Measurements from ENCODE around the gene ZFC3H1. TPM values are rescaled to one million over a fixed set of nuclear protein-coding genes. Genes with fewer than 3 reads are reported as not detected.

Gene ZFC3H1
- total RNA-seq, 6 donors from 2014 or later, result 35.9 to 225 (median 74.1) TPM

- no peak for ATAC-seq (ENCODE audit: low FRiP score in 2 of 2)
- Histone ChIP-seq H3K27ac (no peak overlapping the region), H3K4me3 (no peak overlapping the region), H3K27me3 (no peaks in the 10 kb centered on the region), H3K9me3 (no peaks in the 10 kb centered on the region), H3K4me1 (no peaks in the 10 kb centered on the region), H3K36me3 (no peaks in the 10 kb centered on the region)
- 45 to 57% methylated on average over 1 of the region's 1 CpG for WGBS, 2 donors
- TF ChIP-seq POLR2A (IDR thresholded peaks at IDR 0.05) (no peak), CTCF (IDR thresholded peaks at IDR 0.05) (no peak), EP300 (IDR thresholded peaks at IDR 0.05) (no peak), POLR2AphosphoS5 (IDR thresholded peaks at IDR 0.05) (no peak)
- no peak for DNase-seq
Measured at GRCh38 chr12:71565535-71565934, 98.1 kb downstream of the ZFC3H1 start.

- DNase-seq (no peak), ATAC-seq (ENCODE audit: low FRiP score in 2 of 2) (no peak)
- Histone ChIP-seq H3K27me3 (no peaks in the 10 kb centered on the region), H3K9me3 (no peaks in the 10 kb centered on the region), H3K4me1 (no peaks in the 10 kb centered on the region), H3K36me3 (no peaks in the 10 kb centered on the region), H3K27ac (no peak overlapping the region), H3K4me3 (no peak overlapping the region)
- no peak for TF ChIP-seq POLR2A (IDR thresholded peaks at IDR 0.05)
- TF ChIP-seq CTCF (IDR thresholded peaks at IDR 0.05), result no peak
- no peak for TF ChIP-seq EP300 (IDR thresholded peaks at IDR 0.05)
- no peak for TF ChIP-seq POLR2AphosphoS5 (IDR thresholded peaks at IDR 0.05)
- WGBS, 2 donors, result 78 to 80% methylated on average over 11 of the region's 11 CpGs
Measured at GRCh38 chr12:71562676-71563595, 100.7 kb downstream of the ZFC3H1 start.

Small RNA genes lying within 50 kb of the gene (small RNA-seq; reads per million reads assigned to genes)
- gene RF00560, result 0 reads per million in 4 donors

Other genes with a start within 250 kb of the ZFC3H1 start
- 1 to 10 TPM in 1 of 6 donors, under 1 TPM in 3, not detected in 2; 0.27 to 1.2 (median 0.75) TPM for gene LGR5, start 224.1 kb downstream of the ZFC3H1 start, total RNA-seq
- gene THAP2, start 453 bp upstream of the ZFC3H1 start, total RNA-seq, result 1 to 10 TPM; 2.1 to 5.0 (median 3.6) TPM
- 10 to 100 TPM in 5 of 6 donors, 1 to 10 TPM in 1; 9.4 to 35.4 (median 20.5) TPM for gene TMEM19, start 22.2 kb upstream of the ZFC3H1 start, total RNA-seq
- gene RAB21, start 91.0 kb upstream of the ZFC3H1 start, total RNA-seq, result 10 to 100 TPM in 5 of 6 donors, 1 to 10 TPM in 1; 9.4 to 78.7 (median 46.1) TPM
- 10 to 100 TPM; 25.1 to 71.6 (median 44.3) TPM for gene TBC1D15, start 175.9 kb upstream of the ZFC3H1 start, total RNA-seq